CD4-positive, CD25-positive, alpha-beta regulatory T cell (primary cell): ENCODE measurements around the gene SHC2. TPM values are rescaled to one million over a fixed set of nuclear protein-coding genes. Genes with fewer than 3 reads are reported as not detected.
A peak's percentile ranks its signal among the peaks of the same experiment; 100 is the strongest.

Experiments
- ATAC-seq, 2 donors: fragments of 150-1000 bp; cut with Tn5 transposase; one replicate each; pipeline ENCODE4 v1.10.0; 2021; ENCODE audit warnings: low read depth in 2 of 2, moderate number of reproducible peaks in 2 of 2, moderate library complexity in 1 of 2
- DNase-seq, 3 donors: peaks; one replicate each; pipeline versions ENCODE4 v3.0.0 to v3.0.0-alpha.2; 2012 to 2022; ENCODE audit warnings: mixed read lengths in 1 of 3
- H3K27ac ChIP-seq: one replicate; pipeline ENCODE4 v1.7.0; 2013; ENCODE audit warnings: mild to moderate bottlenecking, low read length; ENCODE audit not compliant: insufficient read depth, poor library complexity, severe bottlenecking
- H3K27me3 ChIP-seq: one replicate; pipeline ENCODE4 v1.7.0; 2013; ENCODE audit warnings: low read length; ENCODE audit not compliant: control insufficient read depth, insufficient read depth
- H3K36me3 ChIP-seq: one replicate; pipeline ENCODE4 v1.7.0; 2013; ENCODE audit warnings: mild to moderate bottlenecking, low read length, moderate library complexity; ENCODE audit not compliant: control insufficient read depth, insufficient read depth
- H3K4me1 ChIP-seq: 2 replicates; pipeline ENCODE4 v1.7.0; 2013; ENCODE audit warnings: mild to moderate bottlenecking, low read length; ENCODE audit not compliant: insufficient read depth, control insufficient read depth, poor library complexity, severe bottlenecking
- H3K4me3 ChIP-seq: one replicate; pipeline ENCODE4 v1.7.0; 2013; ENCODE audit warnings: low read depth, mild to moderate bottlenecking, low read length, moderate library complexity
- H3K9me3 ChIP-seq, 2 experiments: 1 replicate in 1 of 2; 2 replicates in 1 of 2; pipeline ENCODE4 v1.7.0; 2013; ENCODE audit warnings: low read length in 2 of 2, mild to moderate bottlenecking in 1 of 2, moderate library complexity in 1 of 2; ENCODE audit not compliant: control insufficient read depth in 2 of 2
- H3K27ac Mint-ChIP-seq, 3 donors: one replicate each; pipeline ENCODE4 v1.8.0; 2020 to 2022; ENCODE audit warnings: mild to moderate bottlenecking in 3 of 3, mixed read lengths in 3 of 3, moderate library complexity in 2 of 3
- H3K27me3 Mint-ChIP-seq: one replicate; pipeline ENCODE4 v1.8.0; 2022; ENCODE audit warnings: mild to moderate bottlenecking, mixed read lengths
- H3K36me3 Mint-ChIP-seq: one replicate; pipeline ENCODE4 v1.8.0; 2020; ENCODE audit warnings: mixed read lengths
- H3K4me1 Mint-ChIP-seq, 4 donors: one replicate each; pipeline ENCODE4 v1.8.0; 2020 to 2022; ENCODE audit warnings: mixed read lengths in 4 of 4, mild to moderate bottlenecking in 1 of 4
- H3K4me3 Mint-ChIP-seq, 4 donors: one replicate each; pipeline ENCODE4 v1.8.0; 2020 to 2022; ENCODE audit warnings: mild to moderate bottlenecking in 4 of 4, mixed read lengths in 4 of 4, moderate library complexity in 3 of 4
- H3K9me3 Mint-ChIP-seq, 7 donors: one replicate each; pipeline ENCODE4 v1.8.0; 2020 to 2022; ENCODE audit warnings: mixed read lengths in 7 of 7, mild to moderate bottlenecking in 3 of 7, moderate library complexity in 2 of 7
- polyA plus RNA-seq, 4 donors: library from polyadenylated mRNA; unstranded; fragments of 300-500 nt; fragmentation: Illumina TruSeq; gene quantifications; one replicate each; pipeline ENCODE4 v1.2.3, GENCODE V29; 2021
- total RNA-seq: library from RNA; stranded (reverse); gene quantifications from one replicate; pipeline ENCODE4 v1.2.3, GENCODE V29; 2022

Gene SHC2
- total and polyA plus RNA-seq, 5 donors from 2014 or later, result not detected

- ATAC-seq (no peak), DNase-seq (no peak)
- H3K9me3 ChIP-seq, result no peaks in the 10 kb centered on the region
- Mint-ChIP-seq H3K4me1 (no peaks in the 10 kb centered on the region), H3K36me3 (no peaks in the 10 kb centered on the region), H3K9me3 (peaks cover 0 to 4% (median 0%) of the 10 kb centered on the region in 7 donors), H3K4me3 (no peak overlapping the region), H3K27me3 (peaks cover 7% of the 10 kb centered on the region), H3K27ac (no peak overlapping the region)
- no peak overlapping the region for H3K27ac ChIP-seq
- H3K4me3 ChIP-seq, result no peak overlapping the region
- H3K27me3 ChIP-seq, result no peaks in the 10 kb centered on the region
- H3K4me1 ChIP-seq, result no peaks in the 10 kb centered on the region
- no peaks in the 10 kb centered on the region for H3K36me3 ChIP-seq
These were observed 22.3 kb downstream of the SHC2 start for GRCh38 chr19:438416-438958.

- Histone ChIP-seq H3K9me3 (no peaks in the 10 kb centered on the region), H3K4me1 (no peaks in the 10 kb centered on the region), H3K27ac (no peak overlapping the region), H3K36me3 (no peaks in the 10 kb centered on the region), H3K4me3 (no peak overlapping the region), H3K27me3 (no peaks in the 10 kb centered on the region)
- Mint-ChIP-seq H3K36me3 (no peaks in the 10 kb centered on the region), H3K27me3 (peaks cover 7% of the 10 kb centered on the region), H3K9me3 (peaks cover 0 to 3% (median 0%) of the 10 kb centered on the region in 7 donors), H3K4me3 (no peak overlapping the region), H3K4me1 (no peaks in the 10 kb centered on the region), H3K27ac (no peak overlapping the region)
- no peak for ATAC-seq
- DNase-seq, result no peak
These were observed 23.8 kb downstream of the SHC2 start for GRCh38 chr19:437041-437440.

DNA sequence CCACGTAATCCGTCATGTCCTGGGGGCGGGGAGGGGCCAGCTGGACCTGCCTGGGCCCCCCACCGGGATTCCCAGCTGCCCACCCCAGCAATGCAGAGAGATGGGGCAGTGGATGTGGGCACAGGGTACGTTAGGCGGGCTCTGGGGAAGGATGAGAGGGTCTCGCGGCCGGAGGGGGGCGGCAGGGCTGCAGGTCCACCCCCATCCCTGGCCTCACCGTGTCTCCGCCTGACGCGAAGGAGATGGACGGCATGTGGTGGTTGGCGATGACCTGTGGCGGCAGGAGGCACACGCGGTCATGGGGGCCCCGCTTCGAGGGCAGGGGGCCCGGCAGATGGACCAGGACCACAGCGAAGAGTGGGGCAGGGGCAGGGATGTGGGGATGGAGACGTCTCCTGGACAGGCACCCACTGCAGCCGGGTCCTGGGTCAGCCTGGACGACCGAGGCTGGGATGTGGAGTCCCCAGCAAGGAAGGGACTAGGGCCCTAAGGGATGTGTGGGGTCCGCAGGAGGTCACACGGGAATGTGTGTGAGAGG is 24.4 kb downstream of the SHC2 start:
- no peaks in the 10 kb centered on the region for H3K4me1 ChIP-seq
- no peaks in the 10 kb centered on the region for H3K27me3 ChIP-seq
- no peaks in the 10 kb centered on the region for H3K4me1 Mint-ChIP-seq
- peaks cover 7% of the 10 kb centered on the region for H3K27me3 Mint-ChIP-seq
- DNase-seq, result no peak
- no peak overlapping the region for H3K27ac Mint-ChIP-seq
- H3K4me3 ChIP-seq, result no peak overlapping the region
- no peak overlapping the region for H3K4me3 Mint-ChIP-seq
- no peak for ATAC-seq
- H3K27ac ChIP-seq, result no peak overlapping the region
- H3K36me3 Mint-ChIP-seq, result no peaks in the 10 kb centered on the region
- H3K9me3 Mint-ChIP-seq, result no peaks in the 10 kb centered on the region
- H3K36me3 ChIP-seq, result no peaks in the 10 kb centered on the region
- H3K9me3 ChIP-seq, result no peaks in the 10 kb centered on the region

DNA sequence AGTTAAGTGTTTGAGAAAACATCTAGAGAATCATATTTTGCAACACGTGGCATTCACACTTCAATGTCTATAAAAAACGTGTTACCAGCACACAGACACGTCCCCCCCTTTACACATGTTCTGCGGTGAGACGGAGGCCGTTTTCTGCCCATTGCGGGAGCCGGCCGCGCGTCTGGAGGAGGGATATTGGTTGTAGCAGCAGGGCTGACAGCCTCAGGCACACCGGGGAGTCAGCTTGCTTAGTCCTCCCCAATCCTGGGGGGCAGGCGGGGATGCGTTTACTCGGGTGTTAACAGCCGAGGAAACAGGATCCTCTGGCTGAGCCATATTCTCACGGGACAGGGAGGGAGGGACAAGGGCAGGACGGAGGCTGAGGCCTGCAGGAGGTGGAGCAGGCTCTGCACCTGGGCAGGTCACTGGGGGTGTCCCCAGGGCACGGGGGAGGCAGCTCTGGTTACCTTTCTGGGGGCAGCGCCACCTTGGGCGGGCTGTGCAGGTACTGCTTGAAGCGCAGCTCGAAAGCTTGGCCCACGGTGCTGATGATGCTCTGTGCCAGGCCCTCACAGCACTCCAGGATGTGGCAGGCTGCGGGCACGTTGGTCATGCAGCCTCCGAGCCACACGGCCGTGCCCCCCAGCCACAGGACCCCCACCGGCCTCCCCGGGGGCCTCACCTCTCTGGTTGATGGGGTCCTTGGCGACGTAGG is 25.0 kb downstream of the SHC2 start:
- peaks cover 0 to 2% (median 0%) of the 10 kb centered on the region in 7 donors for H3K9me3 Mint-ChIP-seq
- Histone ChIP-seq H3K27me3 (no peaks in the 10 kb centered on the region), H3K4me3 (no peak overlapping the region), H3K27ac (no peak overlapping the region), H3K4me1 (no peaks in the 10 kb centered on the region), H3K36me3 (no peaks in the 10 kb centered on the region), H3K9me3 (no peaks in the 10 kb centered on the region)
- no peaks in the 10 kb centered on the region for H3K36me3 Mint-ChIP-seq
- no peak overlapping the region for H3K27ac Mint-ChIP-seq
- no peak overlapping the region for H3K4me3 Mint-ChIP-seq
- H3K4me1 Mint-ChIP-seq, result no peaks in the 10 kb centered on the region
- no peak for ATAC-seq
- DNase-seq, result no peak
- H3K27me3 Mint-ChIP-seq, result peaks cover 7% of the 10 kb centered on the region

DNA sequence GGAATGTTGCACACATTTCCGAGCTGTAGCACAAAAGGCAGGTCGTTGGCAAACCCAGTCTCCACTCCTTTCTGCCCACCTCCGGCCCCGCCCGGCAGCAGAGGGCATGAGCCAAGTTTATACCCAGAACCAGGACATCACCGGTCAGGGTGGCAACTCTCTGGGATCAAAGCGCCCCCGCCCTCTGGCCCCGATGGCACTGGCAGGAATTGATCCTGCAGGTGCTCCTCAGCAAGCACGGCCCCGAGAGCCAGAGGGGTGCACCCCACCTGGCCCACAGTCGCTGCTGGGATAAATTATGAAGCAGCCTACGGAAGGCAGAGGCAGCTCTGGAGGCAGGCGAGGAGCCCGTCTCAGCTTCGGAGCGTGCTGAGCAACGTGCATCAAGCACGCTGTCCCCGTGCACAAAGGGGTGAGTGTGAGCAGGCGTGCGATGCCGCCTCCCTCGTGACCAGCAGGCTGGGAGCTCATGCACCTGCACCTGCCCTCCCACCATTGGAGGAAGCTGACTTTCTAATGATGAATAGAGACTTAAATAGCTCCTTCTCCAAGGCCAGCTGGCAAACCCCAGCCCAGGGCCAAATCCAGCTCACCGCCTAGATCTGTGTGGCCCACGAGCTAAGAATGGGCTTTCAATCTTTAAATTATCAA is 25.7 kb downstream of the SHC2 start:
- Histone ChIP-seq H3K27me3 (no peaks in the 10 kb centered on the region), H3K4me3 (no peak overlapping the region), H3K27ac (no peak overlapping the region), H3K4me1 (no peaks in the 10 kb centered on the region), H3K9me3 (no peaks in the 10 kb centered on the region), H3K36me3 (no peaks in the 10 kb centered on the region)
- no peaks in the 10 kb centered on the region for H3K36me3 Mint-ChIP-seq
- DNase-seq, result no peak
- no peaks in the 10 kb centered on the region for H3K4me1 Mint-ChIP-seq
- no peak overlapping the region for H3K4me3 Mint-ChIP-seq
- no peak overlapping the region for H3K27ac Mint-ChIP-seq
- H3K9me3 Mint-ChIP-seq, result peaks cover 0 to 2% (median 2%) of the 10 kb centered on the region in 7 donors
- H3K27me3 Mint-ChIP-seq, result peaks cover 5% of the 10 kb centered on the region
- no peak for ATAC-seq

DNA sequence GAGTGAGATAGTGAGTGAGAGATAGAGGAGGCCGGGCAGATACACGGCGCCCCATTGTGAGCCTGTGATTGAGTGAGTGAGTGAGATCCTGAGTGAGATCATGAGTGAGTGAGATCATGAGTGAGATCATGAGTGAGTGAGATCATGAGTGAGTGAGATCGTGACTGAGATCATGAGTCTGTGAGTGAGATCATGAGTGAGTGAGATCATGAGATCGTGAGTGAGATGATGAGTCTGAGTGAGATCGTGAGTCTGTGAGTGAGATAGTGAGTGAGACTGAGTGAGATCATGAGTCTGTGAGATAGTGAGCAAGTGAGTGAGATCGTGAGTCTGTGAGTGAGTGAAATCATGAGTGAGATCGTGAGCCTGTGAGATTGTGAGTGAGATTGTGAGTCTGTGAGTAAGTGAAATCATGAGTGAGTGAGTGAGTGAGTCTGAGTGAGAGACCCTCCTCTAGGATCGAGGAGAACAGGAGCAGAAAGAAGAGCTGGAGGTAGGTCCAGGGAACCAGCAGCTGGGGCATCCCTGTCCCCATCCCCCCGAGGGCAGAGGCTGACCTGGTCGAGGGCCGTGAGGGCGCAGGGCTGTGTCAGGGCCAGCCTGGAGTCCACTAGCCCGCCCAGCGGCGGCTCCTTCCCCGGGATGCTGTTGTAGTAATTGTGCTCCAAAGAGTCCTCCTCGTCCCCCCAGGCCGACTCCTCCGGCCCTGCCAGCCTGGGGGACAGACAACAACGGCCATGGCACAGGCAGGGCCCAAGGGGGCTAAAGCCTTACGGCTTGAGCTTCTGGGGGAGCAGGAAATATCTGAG is 26.5 kb downstream of the SHC2 start:
- H3K27ac Mint-ChIP-seq, result no peak overlapping the region
- no peaks in the 10 kb centered on the region for H3K4me1 Mint-ChIP-seq
- ATAC-seq (no peak), DNase-seq (no peak)
- peaks cover 4% of the 10 kb centered on the region for H3K27me3 Mint-ChIP-seq
- H3K4me3 Mint-ChIP-seq, result no peak overlapping the region
- no peaks in the 10 kb centered on the region for H3K9me3 ChIP-seq
- no peaks in the 10 kb centered on the region for H3K36me3 Mint-ChIP-seq
- no peaks in the 10 kb centered on the region for H3K27me3 ChIP-seq
- no peak overlapping the region for H3K4me3 ChIP-seq
- H3K27ac ChIP-seq, result no peak overlapping the region
- H3K4me1 ChIP-seq, result no peaks in the 10 kb centered on the region
- no peaks in the 10 kb centered on the region for H3K36me3 ChIP-seq
- H3K9me3 Mint-ChIP-seq, result peaks cover 0 to 4% (median 2%) of the 10 kb centered on the region in 7 donors

DNA sequence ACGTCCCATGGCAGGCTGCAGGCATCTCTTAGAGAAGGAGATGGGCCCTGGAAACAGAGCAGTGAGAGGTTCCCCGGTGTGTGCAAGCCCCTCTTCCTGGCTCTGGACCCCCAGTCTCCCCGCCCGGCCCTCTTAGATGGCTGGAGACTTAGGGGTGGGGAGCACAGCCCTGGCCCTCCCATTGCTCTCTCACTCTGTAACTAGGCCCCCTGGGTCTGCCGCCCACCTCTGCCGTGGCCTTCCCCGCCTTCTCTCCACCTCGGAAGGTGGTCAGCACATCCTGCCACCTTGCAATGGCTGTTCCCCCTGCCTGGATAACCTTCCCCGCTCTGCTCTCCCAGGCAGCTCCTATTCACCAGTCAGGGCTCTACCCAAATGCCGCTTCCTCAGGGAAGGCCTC is 30.1 kb downstream of the SHC2 start:
- ATAC-seq (no peak), DNase-seq (no peak)
- Histone ChIP-seq H3K4me1 (no peaks in the 10 kb centered on the region), H3K9me3 (no peaks in the 10 kb centered on the region), H3K36me3 (no peaks in the 10 kb centered on the region), H3K27ac (no peak overlapping the region), H3K27me3 (no peaks in the 10 kb centered on the region), H3K4me3 (no peak overlapping the region)
- no peak overlapping the region for H3K4me3 Mint-ChIP-seq
- H3K27ac Mint-ChIP-seq, result peak overlapping the region in 1 of 3 donors; percentile 71
- H3K4me1 Mint-ChIP-seq, result no peaks in the 10 kb centered on the region
- H3K27me3 Mint-ChIP-seq, result peaks cover 3% of the 10 kb centered on the region
- peaks cover 0 to 4% (median 2%) of the 10 kb centered on the region in 7 donors for H3K9me3 Mint-ChIP-seq
- H3K36me3 Mint-ChIP-seq, result no peaks in the 10 kb centered on the region
